Islet precursor cell (in vitro differentiated cells): ENCODE results near the gene SCAMP5.

ENCODE experiments used
- DNase-seq: peaks from one replicate; pipeline ENCODE4 v3.0.0-alpha.2; 2018

SCAMP5 gene

GRCh38 chr15:74995182-74995778 is at the start of gene SCAMP5:
Gene SCAMP5 (plus strand): TSS chr15:74995563. CDS start chr15:75011840, 16,277 bp downstream.
- peak; percentile 98 for DNase-seq

GRCh38 chr15:74950078-74950908 is 45.1 kb upstream of the SCAMP5 start:
- peak; percentile 92 for DNase-seq

- no peak for DNase-seq
These were observed 44.4 kb upstream of the SCAMP5 start for GRCh38 chr15:74951006-74951405.

GRCh38 chr15:74954515-74954914 is 40.8 kb upstream of the SCAMP5 start:
- DNase-seq = peak; percentile 83

GRCh38 chr15:74955017-74955416 is 40.3 kb upstream of the SCAMP5 start:
- DNase-seq = no peak

GRCh38 chr15:74955796-74956647 is 39.3 kb upstream of the SCAMP5 start:
- DNase-seq = peak; percentile 77

GRCh38 chr15:74956648-74957475 is 38.5 kb upstream of the SCAMP5 start, which contains the start of gene RPP25:
Gene RPP25 (minus strand): TSS chr15:74956772. CDS start chr15:74956583, 189 bp downstream.
- DNase-seq = peak; percentile 86

GRCh38 chr15:74957476-74958035 is 37.8 kb upstream of the SCAMP5 start:
- no peak for DNase-seq

GRCh38 chr15:74958320-74958907 is 36.9 kb upstream of the SCAMP5 start:
- DNase-seq = peak; percentile 76

- peak; percentile 62 for DNase-seq
These were observed 36.3 kb upstream of the SCAMP5 start for GRCh38 chr15:74958908-74959585.

- no peak for DNase-seq
These were observed 35.8 kb upstream of the SCAMP5 start for GRCh38 chr15:74959586-74959939.

GRCh38 chr15:74960286-74960685 is 35.1 kb upstream of the SCAMP5 start:
- DNase-seq = no peak

GRCh38 chr15:74960995-74961588 is 34.3 kb upstream of the SCAMP5 start:
- no peak for DNase-seq

GRCh38 chr15:74961616-74962015 is 33.7 kb upstream of the SCAMP5 start:
- DNase-seq = no peak

- DNase-seq = no peak
These were observed 33.1 kb upstream of the SCAMP5 start for GRCh38 chr15:74962219-74962618.

GRCh38 chr15:74962671-74963070 is 32.7 kb upstream of the SCAMP5 start:
- no peak for DNase-seq

GRCh38 chr15:74963213-74963612 is 32.1 kb upstream of the SCAMP5 start:
- DNase-seq = no peak

- DNase-seq = no peak
These were observed 30.6 kb upstream of the SCAMP5 start for GRCh38 chr15:74964794-74965193.

- no peak for DNase-seq
These were observed 27.7 kb upstream of the SCAMP5 start for GRCh38 chr15:74967670-74968069.

GRCh38 chr15:74976159-74976558 is 19.2 kb upstream of the SCAMP5 start:
- DNase-seq = no peak

GRCh38 chr15:74977599-74977998 is 17.8 kb upstream of the SCAMP5 start:
- DNase-seq = no peak
